PFSK-1 (cell line): Measurements from ENCODE around the gene JAK1.

Source experiments
- FOXP2 ChIP-seq: optimal IDR thresholded peaks from 2 replicates; pipeline ENCODE3; 2011; ENCODE audit warnings: borderline replicate concordance, control low read depth, inconsistent platforms; ENCODE audit not compliant: insufficient read depth; ENCODE audit errors: extremely low read length, extremely low read depth
- POLR2AphosphoS5 ChIP-seq: IDR thresholded peaks from 2 replicates; pipeline ENCODE4 v1.6.1; 2012; ENCODE audit warnings: low read depth, mild to moderate bottlenecking, control low read depth, low read length, moderate library complexity
- REST ChIP-seq, 2 experiments: IDR thresholded peaks; 2 replicates each; pipeline versions ENCODE4 v1.6.1 to v1.8.0; 2011 to 2012; ENCODE audit warnings: low read depth in 2 of 2, low read length in 2 of 2, control low read depth in 1 of 2, inconsistent platforms in 1 of 2, mild to moderate bottlenecking in 1 of 2, moderate library complexity in 1 of 2; ENCODE audit not compliant: insufficient read depth in 1 of 2
- SIN3A ChIP-seq: IDR thresholded peaks from 2 replicates; pipeline ENCODE4 v1.6.1; 2012; ENCODE audit warnings: mild to moderate bottlenecking, low read length, moderate library complexity, borderline replicate concordance; ENCODE audit not compliant: insufficient read depth
- TAF1 ChIP-seq: IDR thresholded peaks from 2 replicates; pipeline ENCODE4 v1.6.1; 2012; ENCODE audit warnings: low read length, control low read depth, borderline replicate concordance; ENCODE audit not compliant: insufficient read depth

JAK1 gene

GRCh38 chr1:64846573-64847430 lies 119.5 kb downstream of the JAK1 start:
- TF ChIP-seq FOXP2 = no peak
- no peak for TF ChIP-seq TAF1
- no peak for TF ChIP-seq POLR2AphosphoS5
- TF ChIP-seq SIN3A = no peak
- TF ChIP-seq REST (IDR thresholded peaks at IDR 0.05; ENCODE audit: insufficient read depth in 1 of 2, low read depth in 2 of 2, low read length in 2 of 2) = no peak

- TF ChIP-seq FOXP2 (no peak), SIN3A (no peak), REST (IDR thresholded peaks at IDR 0.05; ENCODE audit: insufficient read depth in 1 of 2, low read depth in 2 of 2, low read length in 2 of 2) (no peak), TAF1 (no peak), POLR2AphosphoS5 (no peak)
Observed at GRCh38 chr1:64845831-64846425, 120.4 kb downstream of the JAK1 start.

- TF ChIP-seq POLR2AphosphoS5 (no peak), REST (IDR thresholded peaks at IDR 0.05; ENCODE audit: insufficient read depth in 1 of 2, low read depth in 2 of 2, low read length in 2 of 2) (no peak), FOXP2 (no peak), TAF1 (no peak), SIN3A (no peak)
Observed at GRCh38 chr1:64844609-64845008, 121.7 kb downstream of the JAK1 start.

- TF ChIP-seq POLR2AphosphoS5 (no peak), FOXP2 (no peak), SIN3A (no peak), REST (IDR thresholded peaks at IDR 0.05; ENCODE audit: insufficient read depth in 1 of 2, low read depth in 2 of 2, low read length in 2 of 2) (no peak)
Observed at GRCh38 chr1:64844175-64844574, 122.2 kb downstream of the JAK1 start.

- TF ChIP-seq FOXP2 (no peak), TAF1 (no peak), POLR2AphosphoS5 (no peak), SIN3A (no peak), REST (IDR thresholded peaks at IDR 0.05; ENCODE audit: insufficient read depth in 1 of 2, low read depth in 2 of 2, low read length in 2 of 2) (no peak)
Observed at GRCh38 chr1:64843675-64844074, 122.7 kb downstream of the JAK1 start.
